ENCODE measurements around the gene OXLD1. TPM values are rescaled to one million over a fixed set of nuclear protein-coding genes. Genes with fewer than 3 reads are reported as not detected.

OXLD1 gene
- total RNA-seq, 1 experiment from 2014 or later, result 75.9 TPM

DNA sequence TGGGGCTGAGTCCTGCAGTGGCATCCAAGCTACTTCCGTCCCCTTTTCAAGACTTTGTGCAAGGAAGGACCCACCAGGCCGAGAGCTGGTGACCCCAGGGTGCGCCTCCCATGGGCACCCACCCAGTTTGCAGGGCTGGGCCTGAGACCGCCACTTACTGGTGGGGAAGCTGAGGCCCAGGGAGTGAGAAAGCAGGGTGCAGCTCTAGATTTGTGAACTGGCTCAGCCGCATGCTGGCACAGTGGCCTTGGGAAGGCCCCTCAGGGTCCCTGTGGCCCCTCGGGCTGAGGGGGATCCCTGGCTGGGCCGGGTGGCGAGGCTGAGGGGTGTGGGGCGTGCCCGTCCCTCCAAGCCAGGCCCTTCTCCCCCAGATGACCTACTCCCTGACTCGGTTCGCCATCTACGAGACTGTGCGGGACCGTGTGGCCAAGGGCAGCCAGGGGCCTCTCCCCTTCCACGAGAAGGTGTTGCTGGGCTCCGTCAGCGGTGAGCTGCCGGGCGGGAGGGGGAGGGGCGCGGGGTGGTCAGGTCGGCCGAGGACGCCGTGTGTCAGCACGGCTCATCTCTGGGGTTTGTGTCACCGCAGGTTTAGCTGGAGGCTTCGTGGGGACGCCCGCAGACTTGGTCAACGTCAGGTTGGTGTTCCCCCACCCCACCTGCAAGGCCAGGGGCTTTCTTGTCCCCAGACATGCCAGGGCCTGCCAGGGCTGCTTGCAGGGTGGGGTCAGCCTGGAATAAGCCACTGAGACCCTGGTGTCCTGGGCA is 48.9 kb upstream of the OXLD1 start:
- ChIA-PET RAD21 (ENCODE audit: low non-redundant PET in 1 of 2, low total read pairs in 2 of 2, uncharacterized antibody in 2 of 2, unreplicated experiment in 2 of 2) (no interaction called here), POLR2A (interaction anchor here (0.6 kb wide), 1 partner anchor 141 kb away, joined by 3 read pairs; no protein-coding TSS in a partner anchor), CTCF (no interaction called here)
- no peaks in the 10 kb centered on the region for H3K27me3 ChIP-seq (ENCODE audit: insufficient read depth, low read length)
- no peak overlapping the region for H3K4me3 ChIP-seq (replicated peaks in 1 of 2; ENCODE audit: low read depth in 1 of 2, low read length in 2 of 2)
- no peak overlapping the region for H3K9ac ChIP-seq (ENCODE audit: low read length)
- no peak overlapping the region for H3K4me2 ChIP-seq (ENCODE audit: low read length)
- DNase-seq (ENCODE audit: low read depth, low spot score) (no peak), ATAC-seq (no peak)
- H3K9me2 ChIP-seq (ENCODE audit: insufficient read depth), result no peaks in the 10 kb centered on the region
- H3K4me1 ChIP-seq (ENCODE audit: control insufficient read depth in 1 of 2, insufficient read depth in 2 of 2, low read length in 2 of 2), result peaks cover 26 to 35% of the 10 kb centered on the region in 2 experiments
- peaks cover 34% of the 10 kb centered on the region for H3K79me2 ChIP-seq (ENCODE audit: insufficient read depth, low read length)
- H3K36me3 ChIP-seq (ENCODE audit: control insufficient read depth in 1 of 2, insufficient read depth in 2 of 2, low read length in 2 of 2), result peaks cover 3 to 5% of the 10 kb centered on the region in 2 experiments; a peak in 3 of 4 replicates
- peak overlapping the region; percentile 2; the same call in 1 of the 2 replicates for H3K27ac ChIP-seq (ENCODE audit: low read depth, low read length)
- H3K9me3 ChIP-seq (ENCODE audit: control insufficient read depth in 1 of 2, insufficient read depth in 1 of 2, low read depth in 1 of 2, low read length in 2 of 2), result no peaks in the 10 kb centered on the region
- H4K20me1 ChIP-seq (ENCODE audit: insufficient read depth), result no peaks in the 10 kb centered on the region
- BruUV-seq (replicated peaks), result no TSS peak
- no peak for TF ChIP-seq ZBTB33 (IDR thresholded peaks at IDR 0.05; ENCODE audit: extremely low read depth, insufficient replicate concordance, low read length)
- intact Hi-C loops (cut with micrococcal nuclease), result no loop called here
- H2AFZ ChIP-seq (ENCODE audit: low read depth, low read length, poor library complexity, severe bottlenecking), result no peak overlapping the region

GRCh38 chr17:81714412-81715106 is 48.2 kb upstream of the OXLD1 start:
- no TSS peak for BruUV-seq (replicated peaks)
- H3K36me3 ChIP-seq (ENCODE audit: control insufficient read depth in 1 of 2, insufficient read depth in 2 of 2, low read length in 2 of 2), result peaks cover 3 to 5% of the 10 kb centered on the region in 2 experiments; a peak in 3 of 4 replicates
- no peak overlapping the region for H2AFZ ChIP-seq (ENCODE audit: low read depth, low read length, poor library complexity, severe bottlenecking)
- ATAC-seq (no peak), DNase-seq (ENCODE audit: low read depth, low spot score) (no peak)
- peak overlapping the region; percentile 100; the same call in 1 of the 2 replicates for H3K4me2 ChIP-seq (ENCODE audit: low read length)
- no peaks in the 10 kb centered on the region for H3K9me2 ChIP-seq (ENCODE audit: insufficient read depth)
- H3K27me3 ChIP-seq (ENCODE audit: insufficient read depth, low read length), result no peaks in the 10 kb centered on the region
- H3K79me2 ChIP-seq (ENCODE audit: insufficient read depth, low read length), result peaks cover 34% of the 10 kb centered on the region
- H4K20me1 ChIP-seq (ENCODE audit: insufficient read depth), result no peaks in the 10 kb centered on the region
- intact Hi-C loops (cut with micrococcal nuclease), result no loop called here
- no peak overlapping the region for H3K9ac ChIP-seq (ENCODE audit: low read length)
- H3K27ac ChIP-seq (ENCODE audit: low read depth, low read length), result peak overlapping the region; percentile 96; the same call in 1 of the 2 replicates
- H3K4me1 ChIP-seq (ENCODE audit: control insufficient read depth in 1 of 2, insufficient read depth in 2 of 2, low read length in 2 of 2), result peaks cover 32 to 41% of the 10 kb centered on the region in 2 experiments
- H3K9me3 ChIP-seq (ENCODE audit: control insufficient read depth in 1 of 2, insufficient read depth in 1 of 2, low read depth in 1 of 2, low read length in 2 of 2), result no peaks in the 10 kb centered on the region
- RAD21 ChIA-PET (ENCODE audit: low non-redundant PET in 1 of 2, low total read pairs in 2 of 2, uncharacterized antibody in 2 of 2, unreplicated experiment in 2 of 2), result no interaction called here
- POLR2A ChIA-PET, result interaction anchor here (1.0 to 1.6 kb wide), 2 partner anchors 10 to 31 kb away, joined by 3 read pairs; partner anchors contain the start of genes ARL16 and HGS
- CTCF ChIA-PET, result interaction anchor here (1.0 kb wide), 1 partner anchor 12 kb away, joined by 3 read pairs; no protein-coding TSS in a partner anchor
- peak overlapping the region in 1 of 2 experiments; percentile 66; a peak in 1 of 4 replicates for H3K4me3 ChIP-seq (replicated peaks in 1 of 2; ENCODE audit: low read depth in 1 of 2, low read length in 2 of 2)
- TF ChIP-seq CEBPB (IDR thresholded peaks at IDR 0.05; ENCODE audit: low read depth), result no peak
- no peak for TF ChIP-seq EZH2phosphoT487 (IDR thresholded peaks at IDR 0.05; ENCODE audit: borderline replicate concordance)
- TF ChIP-seq CBX3 (IDR thresholded peaks at IDR 0.05; ENCODE audit: low read depth), result no peak
- TF ChIP-seq EZH2 (IDR thresholded peaks at IDR 0.05), result no peak
- no peak for TF ChIP-seq ELF1 (IDR thresholded peaks at IDR 0.05; ENCODE audit: borderline replicate concordance, low read depth)
- TF ChIP-seq, protein P1, sequence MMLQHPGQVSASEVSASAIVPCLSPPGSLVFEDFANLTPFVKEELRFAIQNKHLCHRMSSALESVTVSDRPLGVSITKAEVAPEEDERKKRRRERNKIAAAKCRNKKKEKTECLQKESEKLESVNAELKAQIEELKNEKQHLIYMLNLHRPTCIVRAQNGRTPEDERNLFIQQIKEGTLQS (IDR thresholded peaks at IDR 0.05), result no peak
- TF ChIP-seq ZNF274 (IDR thresholded peaks at IDR 0.05; ENCODE audit: low read depth, low read length), result no peak
- no peak for TF ChIP-seq SP1 (IDR thresholded peaks at IDR 0.05; ENCODE audit: low read depth)
- no peak for TF ChIP-seq ZBTB33 (IDR thresholded peaks at IDR 0.05; ENCODE audit: extremely low read depth, insufficient replicate concordance, low read length)
- no peak for TF ChIP-seq POLR2A (IDR thresholded peaks at IDR 0.05; ENCODE audit: borderline replicate concordance, extremely low read depth, insufficient read depth, insufficient read length)
- TF ChIP-seq SIN3A (IDR thresholded peaks at IDR 0.05; ENCODE audit: low read depth), result no peak
- no peak for TF ChIP-seq TCF7L2 (IDR thresholded peaks at IDR 0.05; ENCODE audit: borderline replicate concordance, extremely low read depth, insufficient read depth, insufficient read length)

Data from HCT116 (cell line).